Natural killer cell (primary cell): Measurements from ENCODE around the gene ACOT7. TPM values are rescaled to one million over a fixed set of nuclear protein-coding genes. Genes with fewer than 3 reads are reported as not detected.

Experiments used
- ATAC-seq, 3 donors: fragments of 150-1000 bp in 2 of 3; fragments of 200-7000 bp in 1 of 3; cut with Tn5 transposase; 1 replicate in 1 of 3; 2 replicates in 2 of 3; pipeline ENCODE4 v1.10.0; 2021; ENCODE audit warnings: mild to moderate bottlenecking in 2 of 3, moderate library complexity in 2 of 3
- DNase-seq, 2 donors: peaks; one replicate each; pipeline versions ENCODE4 v3.0.0 to v3.0.0-alpha.2; 2013 to 2021; ENCODE audit warnings: mixed read lengths in 1 of 2
- H3K27ac ChIP-seq: one replicate; pipeline ENCODE4 v1.5.1; 2013; ENCODE audit warnings: mild to moderate bottlenecking, low read length
- H3K27me3 ChIP-seq: one replicate; pipeline ENCODE4 v1.6.1; 2013; ENCODE audit warnings: low read length; ENCODE audit not compliant: control insufficient read depth, insufficient read depth
- H3K36me3 ChIP-seq: one replicate; pipeline ENCODE4 v1.6.1; 2013; ENCODE audit warnings: low read length; ENCODE audit not compliant: control insufficient read depth, insufficient read depth
- H3K4me1 ChIP-seq: one replicate; pipeline ENCODE4 v1.6.1; 2013; ENCODE audit warnings: low read length; ENCODE audit not compliant: control insufficient read depth, insufficient read depth
- H3K4me3 ChIP-seq: one replicate; pipeline ENCODE4 v1.5.1; 2013; ENCODE audit warnings: low read length
- H3K9me3 ChIP-seq: one replicate; pipeline ENCODE4 v1.6.1; 2013; ENCODE audit warnings: low read length; ENCODE audit not compliant: control insufficient read depth, insufficient read depth
- H3K27ac Mint-ChIP-seq, 2 donors: one replicate each; pipeline ENCODE4 v1.8.0; 2022; ENCODE audit warnings: mild to moderate bottlenecking in 2 of 2, mixed read lengths in 2 of 2, moderate library complexity in 1 of 2
- H3K27me3 Mint-ChIP-seq, 2 donors: one replicate each; pipeline ENCODE4 v1.8.0; 2022; ENCODE audit warnings: low read depth in 2 of 2, mixed read lengths in 2 of 2
- H3K36me3 Mint-ChIP-seq: one replicate; pipeline ENCODE4 v1.8.0; 2022; ENCODE audit warnings: mixed read lengths
- H3K4me1 Mint-ChIP-seq, 2 donors: one replicate each; pipeline ENCODE4 v1.8.0; 2022; ENCODE audit warnings: mixed read lengths in 2 of 2
- H3K4me3 Mint-ChIP-seq: one replicate; pipeline ENCODE4 v1.8.0; 2022; ENCODE audit warnings: mild to moderate bottlenecking, moderate library complexity, mixed read lengths
- H3K9me3 Mint-ChIP-seq, 2 donors: one replicate each; pipeline ENCODE4 v1.8.0; 2022; ENCODE audit warnings: mixed read lengths in 2 of 2
- CTCF ChIP-seq: fragments of 200-600 bp; IDR thresholded peaks from one replicate; pipeline ENCODE4 v1.8.0; 2022; ENCODE audit warnings: antibody characterized with exemption
- WGBS: methylation state at CpG from one replicate; pipeline ENCODE4 v1.1.7; 2013; ENCODE audit warnings: missing lambda C conversion rate; ENCODE audit not compliant: insufficient coverage; 5-methylcytosine and 5-hydroxymethylcytosine counted together
- intact Hi-C: fragments of 100-400 bp; cut with micrococcal nuclease; formaldehyde crosslinking; loops from one replicate; pipeline ENCODE4 v1.14.2; 2022
- total RNA-seq, 4 donors: library from RNA; stranded (reverse); fragments of 120-200 nt in 1 of 4; gene quantifications; one replicate each; pipeline versions ENCODE4 v1.2.3 to v1.2.4, GENCODE V29; 2013 to 2022

Gene ACOT7
- total RNA-seq, 3 donors from 2014 or later (not counting 1 experiment from before 2014, with no cell fraction given) = 11.5 to 16.9 (median 15.4) TPM

GRCh38 chr1:6257541-6258069 is 136.0 kb downstream of the ACOT7 start:
- H3K9me3 Mint-ChIP-seq = no peaks in the 10 kb centered on the region
- peaks cover 21% of the 10 kb centered on the region for H3K4me1 ChIP-seq
- intact Hi-C loops = no loop called here
- H3K27ac ChIP-seq = no peak overlapping the region
- H3K4me3 Mint-ChIP-seq = no peak overlapping the region
- no peak overlapping the region for H3K4me3 ChIP-seq
- H3K27me3 ChIP-seq = peaks cover 2% of the 10 kb centered on the region
- ATAC-seq (no peak), DNase-seq (no peak)
- no peak overlapping the region for H3K27ac Mint-ChIP-seq
- H3K9me3 ChIP-seq = no peaks in the 10 kb centered on the region
- no peak for TF ChIP-seq CTCF
- no peaks in the 10 kb centered on the region for H3K36me3 Mint-ChIP-seq
- H3K4me1 Mint-ChIP-seq = peaks cover 0 to 11% of the 10 kb centered on the region in 2 donors
- H3K27me3 Mint-ChIP-seq = no peaks in the 10 kb centered on the region
- 91% methylated on average over 8 of the region's 8 CpGs for WGBS
- no peaks in the 10 kb centered on the region for H3K36me3 ChIP-seq

- peaks cover 0 to 7% of the 10 kb centered on the region in 2 donors for H3K4me1 Mint-ChIP-seq
- no peak overlapping the region for H3K4me3 ChIP-seq
- no peak overlapping the region for H3K27ac ChIP-seq
- TF ChIP-seq CTCF = no peak
- H3K4me3 Mint-ChIP-seq = no peak overlapping the region
- H3K36me3 Mint-ChIP-seq = no peaks in the 10 kb centered on the region
- H3K27ac Mint-ChIP-seq = no peak overlapping the region
- no peaks in the 10 kb centered on the region for H3K9me3 ChIP-seq
- intact Hi-C loops = no loop called here
- H3K4me1 ChIP-seq = peaks cover 14% of the 10 kb centered on the region
- no peaks in the 10 kb centered on the region for H3K36me3 ChIP-seq
- ATAC-seq (no peak), DNase-seq (no peak)
- WGBS = 95% methylated on average over 13 of the region's 13 CpGs
- no peaks in the 10 kb centered on the region for H3K9me3 Mint-ChIP-seq
- no peaks in the 10 kb centered on the region for H3K27me3 Mint-ChIP-seq
- no peaks in the 10 kb centered on the region for H3K27me3 ChIP-seq
Observed at GRCh38 chr1:6256645-6257044, 136.9 kb downstream of the ACOT7 start.

- TF ChIP-seq CTCF = no peak
- DNase-seq (no peak), ATAC-seq (no peak)
- peaks cover 12% of the 10 kb centered on the region for H3K4me1 ChIP-seq
- no peaks in the 10 kb centered on the region for H3K9me3 Mint-ChIP-seq
- no peaks in the 10 kb centered on the region for H3K27me3 Mint-ChIP-seq
- H3K27me3 ChIP-seq = no peaks in the 10 kb centered on the region
- no peak overlapping the region for H3K4me3 Mint-ChIP-seq
- H3K27ac ChIP-seq = no peak overlapping the region
- peaks cover 0 to under 1% of the 10 kb centered on the region in 2 donors for H3K4me1 Mint-ChIP-seq
- H3K4me3 ChIP-seq = no peak overlapping the region
- no peaks in the 10 kb centered on the region for H3K9me3 ChIP-seq
- no peaks in the 10 kb centered on the region for H3K36me3 Mint-ChIP-seq
- intact Hi-C loops = no loop called here
- no peaks in the 10 kb centered on the region for H3K36me3 ChIP-seq
- 87% methylated on average over 16 of the region's 16 CpGs for WGBS
- H3K27ac Mint-ChIP-seq = no peak overlapping the region
Observed at GRCh38 chr1:6254691-6255090, 138.9 kb downstream of the ACOT7 start.

GRCh38 chr1:6253380-6253779 is 140.2 kb downstream of the ACOT7 start:
- no peaks in the 10 kb centered on the region for H3K4me1 Mint-ChIP-seq
- H3K36me3 Mint-ChIP-seq = no peaks in the 10 kb centered on the region
- intact Hi-C loops = no loop called here
- TF ChIP-seq CTCF = no peak
- Histone ChIP-seq H3K4me3 (no peak overlapping the region), H3K27ac (no peak overlapping the region), H3K4me1 (peaks cover 13% of the 10 kb centered on the region), H3K36me3 (no peaks in the 10 kb centered on the region), H3K9me3 (no peaks in the 10 kb centered on the region), H3K27me3 (peaks cover 6% of the 10 kb centered on the region)
- H3K4me3 Mint-ChIP-seq = no peak overlapping the region
- ATAC-seq (no peak), DNase-seq (no peak)
- no peaks in the 10 kb centered on the region for H3K9me3 Mint-ChIP-seq
- 95% methylated on average over 9 of the region's 9 CpGs for WGBS
- peaks cover 0 to 2% of the 10 kb centered on the region in 2 donors for H3K27me3 Mint-ChIP-seq
- H3K27ac Mint-ChIP-seq = no peak overlapping the region
